22Rv1 (cell line): Measurements from ENCODE around the gene RETREG3.

Source experiments
- ZFX ChIP-seq: fragments of 450-650 bp; IDR thresholded peaks from 2 replicates; pipeline ENCODE4 v1.6.1; 2017; ENCODE audit warnings: antibody characterized with exemption, borderline replicate concordance
- TF ChIP-seq, protein P1 (sequence below): fragments of 450-650 bp; IDR thresholded peaks from 2 replicates; pipeline ENCODE4 v1.5.1; 2017; ENCODE audit warnings: mild to moderate bottlenecking

DNA sequence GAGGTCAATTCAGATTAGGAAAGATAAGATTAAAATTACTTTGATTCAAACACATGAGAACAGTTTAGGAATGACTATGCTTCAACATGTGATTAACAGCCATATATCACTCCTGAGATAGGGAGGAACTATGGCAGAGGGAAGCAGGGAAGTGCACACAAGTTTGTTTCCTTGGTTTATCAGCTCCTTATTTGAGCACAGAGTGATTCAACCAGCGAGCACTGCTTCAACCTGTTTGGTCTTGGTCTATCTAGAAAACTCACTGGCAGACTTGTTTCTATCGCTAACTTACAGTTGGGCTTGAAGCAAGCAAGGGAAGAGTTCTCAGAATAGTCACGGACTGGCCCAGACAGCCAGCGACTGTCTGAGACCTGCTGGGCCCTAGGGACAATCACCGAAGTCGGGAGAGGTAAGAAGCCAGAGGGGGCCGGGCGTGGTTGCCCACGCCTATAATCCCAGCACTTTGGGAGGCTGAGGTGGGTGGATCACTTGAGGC lies 23.8 kb upstream of the RETREG3 start:
- TF ChIP-seq, protein P1, sequence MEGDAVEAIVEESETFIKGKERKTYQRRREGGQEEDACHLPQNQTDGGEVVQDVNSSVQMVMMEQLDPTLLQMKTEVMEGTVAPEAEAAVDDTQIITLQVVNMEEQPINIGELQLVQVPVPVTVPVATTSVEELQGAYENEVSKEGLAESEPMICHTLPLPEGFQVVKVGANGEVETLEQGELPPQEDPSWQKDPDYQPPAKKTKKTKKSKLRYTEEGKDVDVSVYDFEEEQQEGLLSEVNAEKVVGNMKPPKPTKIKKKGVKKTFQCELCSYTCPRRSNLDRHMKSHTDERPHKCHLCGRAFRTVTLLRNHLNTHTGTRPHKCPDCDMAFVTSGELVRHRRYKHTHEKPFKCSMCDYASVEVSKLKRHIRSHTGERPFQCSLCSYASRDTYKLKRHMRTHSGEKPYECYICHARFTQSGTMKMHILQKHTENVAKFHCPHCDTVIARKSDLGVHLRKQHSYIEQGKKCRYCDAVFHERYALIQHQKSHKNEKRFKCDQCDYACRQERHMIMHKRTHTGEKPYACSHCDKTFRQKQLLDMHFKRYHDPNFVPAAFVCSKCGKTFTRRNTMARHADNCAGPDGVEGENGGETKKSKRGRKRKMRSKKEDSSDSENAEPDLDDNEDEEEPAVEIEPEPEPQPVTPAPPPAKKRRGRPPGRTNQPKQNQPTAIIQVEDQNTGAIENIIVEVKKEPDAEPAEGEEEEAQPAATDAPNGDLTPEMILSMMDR, result no peak
- TF ChIP-seq ZFX, result no peak
